Skin of body (tissue), 2 donors: ENCODE data around the gene ARPC5L. TPM values are rescaled to one million over a fixed set of nuclear protein-coding genes. Genes with fewer than 3 reads are reported as not detected.

Experiments used
- DNase-seq: peaks from one replicate; lab custom pipeline; 2025; lab: John Stamatoyannopoulos, UW
- total RNA-seq: library from RNA; depleted of rRNA; stranded (reverse); fragments of >200 nt; gene quantifications from one replicate; pipeline ENCODE4 v1.2.3, GENCODE V29; 2014

Gene ARPC5L
- total RNA-seq, 1 donor from 2014 or later = 13.0 TPM

GRCh38 chr9:124863371-124863871, 1.5 kb downstream of the ARPC5L start:
- DNase-seq = no peak

- peak; percentile 69 for DNase-seq
These were observed 6.9 kb downstream of the ARPC5L start for GRCh38 chr9:124868511-124869465.

DNA sequence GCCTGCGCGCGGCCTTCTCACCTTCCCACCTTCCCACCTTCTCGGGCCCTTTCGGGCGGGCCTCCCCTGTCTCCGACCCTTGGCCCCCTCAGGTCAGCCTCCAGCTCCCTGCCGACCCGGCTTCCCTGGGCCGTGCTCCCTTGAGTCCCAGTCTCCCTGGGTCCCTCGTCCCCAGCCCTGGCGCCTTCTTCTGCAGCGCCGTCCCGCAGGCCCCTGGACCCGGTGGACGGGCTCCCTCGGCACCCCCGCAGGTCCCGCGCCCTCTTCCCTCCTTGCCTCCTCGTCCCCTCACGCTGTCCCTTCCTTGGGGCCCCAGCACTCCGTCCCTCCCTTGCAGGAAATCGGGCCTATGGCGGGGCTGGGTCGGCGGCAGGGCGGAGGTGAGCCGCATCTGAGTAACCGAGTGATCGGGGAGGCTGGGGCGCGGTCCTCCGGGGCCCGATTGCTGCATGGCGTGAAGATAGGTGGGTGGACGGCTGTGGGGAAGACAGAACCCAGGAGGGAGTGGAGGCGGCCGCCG, 7.6 kb downstream of the ARPC5L start:
- no peak for DNase-seq

DNA sequence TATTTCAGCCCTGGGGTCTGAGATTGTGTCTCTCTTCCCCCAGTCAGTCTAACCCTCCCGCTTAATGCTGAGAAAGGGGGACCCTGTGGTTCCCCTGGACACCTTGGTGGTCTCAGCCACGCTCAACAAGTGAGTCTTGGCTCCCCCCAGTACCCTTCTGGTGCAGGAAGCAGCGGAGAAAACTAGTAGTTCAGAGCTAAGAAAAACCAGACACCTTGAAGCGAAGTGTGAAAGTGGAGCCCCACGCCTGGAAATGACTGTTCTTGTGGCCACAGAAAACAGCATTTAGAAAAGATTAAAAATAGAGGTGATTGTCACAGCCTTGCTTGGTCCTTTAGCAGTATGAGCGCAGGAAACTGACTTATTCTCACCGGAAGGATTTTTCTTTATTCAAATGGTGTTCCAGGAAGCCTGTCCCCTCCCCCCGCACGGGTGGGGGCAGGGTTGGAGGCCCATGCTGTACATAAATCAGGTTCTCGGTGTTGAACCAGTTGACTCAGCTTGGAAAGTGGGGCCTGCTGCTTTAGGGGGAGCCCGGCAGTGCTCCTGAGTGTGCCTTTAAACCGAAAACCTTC, 8.1 kb downstream of the ARPC5L start:
- DNase-seq = no peak

DNA sequence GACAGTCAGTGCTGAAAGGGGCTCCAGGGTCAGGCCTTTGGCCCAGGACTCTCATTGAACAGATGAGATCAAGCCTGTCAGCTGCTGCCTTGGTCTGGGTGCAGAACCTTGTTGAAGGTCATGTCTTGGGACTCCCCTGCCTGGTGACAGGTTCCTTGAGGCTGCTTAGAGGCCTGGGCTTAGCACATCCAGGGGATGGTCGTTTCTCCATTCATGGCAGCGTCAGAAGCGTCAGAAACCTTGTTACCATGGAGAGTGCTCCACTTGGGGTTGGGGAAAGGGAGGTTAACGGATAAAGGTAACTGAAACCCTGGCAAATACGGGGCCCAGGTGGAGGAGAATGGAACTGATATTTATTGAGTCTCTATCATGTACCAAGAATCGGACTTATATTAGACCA, 8.8 kb downstream of the ARPC5L start:
- no peak for DNase-seq

DNA sequence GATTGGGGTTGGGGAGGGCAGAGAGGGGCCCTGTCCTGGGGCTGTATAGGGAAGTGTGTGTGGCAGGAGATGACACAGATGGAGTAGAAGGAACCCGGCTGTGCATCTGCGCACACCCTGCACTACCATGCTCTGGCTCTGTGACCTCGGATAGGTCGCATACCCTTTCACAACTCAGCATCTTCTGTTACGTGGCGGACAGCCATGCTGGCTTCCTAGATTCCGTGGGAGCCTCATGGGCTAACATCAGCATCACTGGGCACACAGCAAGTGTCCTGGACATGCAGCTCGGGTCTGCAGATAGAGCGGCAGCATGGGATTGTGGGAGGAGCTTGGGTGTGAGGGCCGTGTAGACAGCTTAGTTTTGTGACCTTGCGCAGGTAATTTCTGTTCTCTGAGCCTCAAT, 9.2 kb downstream of the ARPC5L start:
- DNase-seq = no peak

DNA sequence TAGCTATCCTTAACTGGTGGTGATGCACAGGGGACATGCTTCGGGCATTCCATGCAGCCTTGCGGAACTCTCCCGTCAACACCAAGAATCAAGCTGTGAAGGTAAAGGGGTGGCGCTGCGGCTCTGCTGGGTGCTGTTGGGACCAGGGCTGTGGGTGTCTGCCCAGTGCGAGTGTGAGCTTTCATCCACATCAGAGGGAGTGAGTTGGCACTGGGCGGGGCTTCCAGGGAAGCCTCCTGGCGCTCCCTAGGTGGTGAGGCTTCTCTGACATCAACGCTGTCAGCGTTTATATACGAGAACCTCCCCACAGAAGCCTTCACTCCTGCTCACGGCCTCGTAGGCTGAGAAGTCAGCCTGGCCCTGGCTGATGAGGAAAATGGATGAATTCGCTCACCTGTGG, 11.7 kb downstream of the ARPC5L start:
- DNase-seq = no peak

DNA sequence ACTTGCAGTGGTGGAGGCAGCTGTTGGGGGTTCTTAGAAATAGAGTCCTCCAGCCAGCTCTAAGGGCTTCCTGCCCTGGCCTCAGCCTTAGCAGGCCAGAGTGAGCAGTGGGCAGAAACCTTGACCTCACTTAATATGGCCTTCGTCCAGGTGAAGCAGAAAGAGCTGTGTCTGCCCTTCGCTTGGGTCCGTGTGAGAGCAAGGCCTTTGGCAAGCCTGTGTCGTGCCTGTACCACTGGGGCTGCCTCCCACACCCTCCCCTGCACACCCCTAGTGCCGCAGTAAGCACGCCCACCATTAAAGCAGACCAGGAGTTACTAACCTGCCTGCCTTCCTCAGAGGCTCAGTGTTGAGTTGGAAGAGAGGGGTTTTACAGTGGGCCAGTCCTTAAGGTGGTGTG, 13.6 kb downstream of the ARPC5L start:
- DNase-seq = no peak

- no peak for DNase-seq
These were observed 15.3 kb downstream of the ARPC5L start for GRCh38 chr9:124877021-124877782.

DNA sequence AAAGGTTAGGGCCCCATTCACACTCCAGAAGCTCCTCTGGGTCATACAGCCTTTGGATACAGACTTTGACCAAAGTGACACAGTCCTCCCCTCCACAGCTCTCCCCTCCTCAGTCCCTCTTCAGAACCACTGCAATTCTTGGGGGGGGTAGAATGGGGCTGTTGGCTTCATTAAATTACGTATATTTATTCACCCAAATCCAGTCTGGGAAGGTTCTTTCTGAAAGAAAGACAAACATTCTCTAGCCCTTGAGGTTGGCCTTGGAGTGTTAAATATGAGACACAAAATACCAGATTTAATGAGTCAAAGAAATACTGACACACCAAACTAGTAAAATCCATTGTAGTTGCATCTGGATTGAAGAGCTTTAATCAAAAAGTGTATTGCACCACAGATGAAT, 16.1 kb downstream of the ARPC5L start:
- no peak for DNase-seq

- DNase-seq = no peak
These were observed 16.6 kb downstream of the ARPC5L start for GRCh38 chr9:124878518-124878917.

GRCh38 chr9:124879226-124879625, 17.3 kb downstream of the ARPC5L start:
- no peak for DNase-seq

DNA sequence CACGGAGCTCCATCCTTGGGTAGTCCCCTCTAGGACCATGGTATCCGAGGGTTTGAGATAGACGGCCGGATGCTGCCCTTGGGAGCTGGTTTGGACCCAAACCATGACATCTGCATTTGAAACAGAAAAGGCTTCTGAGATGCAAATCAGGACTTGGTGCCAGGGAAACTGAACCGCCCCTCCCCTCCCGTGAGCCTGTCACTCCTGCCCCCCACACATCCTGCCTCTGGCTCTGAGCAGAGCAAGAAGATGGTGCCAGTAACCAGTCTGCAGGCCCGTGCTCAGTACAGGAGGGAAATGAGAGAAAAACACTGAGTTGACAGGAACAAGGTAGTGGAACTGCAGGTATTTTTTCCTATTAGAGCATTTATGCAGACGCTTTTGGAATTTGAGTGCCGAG, 18.6 kb downstream of the ARPC5L start:
- no peak for DNase-seq

DNA sequence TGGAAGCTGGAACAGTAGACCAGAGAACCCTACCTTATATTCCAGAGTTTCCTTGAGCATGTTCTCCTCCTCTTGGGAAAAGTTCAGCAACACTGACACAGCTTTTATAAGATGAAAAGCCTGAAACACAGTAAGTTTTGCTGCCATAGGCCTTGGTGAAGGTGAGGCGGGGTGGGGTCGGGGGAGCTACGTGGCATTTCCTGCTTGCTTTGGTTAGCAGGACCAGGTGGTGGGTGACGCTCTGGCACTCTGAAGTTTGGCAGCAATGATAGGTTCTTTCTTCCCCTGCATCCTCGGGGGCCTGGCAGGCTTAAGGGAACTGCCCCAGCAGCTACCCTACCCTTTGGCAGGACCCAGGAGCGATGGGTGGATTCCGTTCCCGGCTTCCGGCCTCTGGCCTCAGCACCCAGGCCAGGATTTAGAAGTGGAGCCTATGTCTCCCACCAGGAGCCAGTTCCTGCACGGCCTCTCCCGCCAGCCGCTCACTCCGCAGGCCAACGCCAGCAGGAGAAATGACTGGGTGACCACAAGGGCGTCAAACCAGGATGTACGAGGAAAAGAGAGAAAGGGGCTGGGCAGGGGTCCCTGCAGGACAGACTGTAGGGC, 19.3 kb downstream of the ARPC5L start:
- DNase-seq = no peak

DNA sequence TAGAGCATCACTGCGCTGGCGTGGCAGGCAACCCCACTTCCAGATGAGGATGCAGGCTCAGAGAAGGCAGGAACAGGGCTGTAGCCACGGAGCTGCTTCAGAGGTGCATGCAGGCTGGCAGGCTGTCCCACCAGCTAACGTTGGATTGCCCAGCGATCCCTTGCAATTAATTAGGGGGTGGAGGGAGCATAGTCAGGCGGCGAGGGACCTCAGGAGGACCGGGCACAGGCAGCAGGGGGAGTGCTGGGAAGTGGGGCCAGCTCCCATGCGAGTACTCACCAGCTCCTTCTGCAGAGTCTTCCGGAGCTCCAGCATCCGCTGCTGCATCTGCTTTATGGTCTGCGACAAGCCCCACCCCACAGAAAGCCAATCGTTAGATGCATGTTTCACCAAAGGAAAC, 20.3 kb downstream of the ARPC5L start:
- no peak for DNase-seq

DNA sequence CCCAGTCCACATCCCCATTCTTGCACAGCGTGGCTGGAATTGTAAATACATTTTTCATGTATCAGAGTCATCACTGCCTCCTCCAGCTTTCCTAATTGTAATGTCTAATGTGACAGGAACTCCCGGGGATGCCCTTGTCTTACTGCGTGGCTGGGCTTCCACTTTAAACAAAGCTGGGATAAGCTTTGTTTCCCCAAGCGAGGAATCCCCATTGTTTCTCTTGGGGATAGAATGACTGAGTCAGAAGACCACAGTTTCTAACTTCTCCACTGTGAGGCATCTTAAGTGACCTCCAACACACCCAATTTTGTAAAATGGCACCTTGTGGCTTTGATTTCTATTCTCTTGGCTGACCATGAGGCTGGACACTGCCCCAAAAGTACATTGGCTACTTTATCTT, 22.4 kb downstream of the ARPC5L start:
- no peak for DNase-seq

- no peak for DNase-seq
These were observed 23.6 kb downstream of the ARPC5L start for GRCh38 chr9:124885551-124885950.

DNA sequence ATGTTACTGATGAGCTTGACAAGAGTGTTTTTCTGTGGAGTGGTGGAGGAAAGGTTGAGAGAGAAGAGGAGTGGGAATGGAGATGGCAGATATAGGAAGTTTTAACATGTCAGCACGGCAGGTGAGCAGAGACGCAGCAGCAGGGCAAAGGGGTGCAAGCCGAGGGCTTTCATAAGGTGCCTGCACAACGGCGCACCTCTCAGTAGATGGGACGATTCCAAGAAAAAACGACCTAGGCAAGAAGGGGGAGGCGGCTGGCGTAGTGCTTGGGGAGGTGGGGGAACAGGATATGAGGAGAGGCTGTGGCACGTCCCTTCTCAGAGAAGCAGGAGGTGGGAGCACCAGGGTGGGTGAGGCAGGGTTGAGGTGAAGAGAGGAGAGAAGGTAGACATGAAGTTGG, 24.5 kb downstream of the ARPC5L start:
- DNase-seq = no peak

GRCh38 chr9:124886866-124887492, 25.0 kb downstream of the ARPC5L start:
- no peak for DNase-seq

GRCh38 chr9:124887832-124888231, 25.9 kb downstream of the ARPC5L start:
- DNase-seq = no peak

- DNase-seq = no peak
These were observed 27.1 kb downstream of the ARPC5L start for GRCh38 chr9:124889006-124889405.
